GM19397 (cell line): ENCODE data around the gene SRPX2.

ENCODE experiments used
- ATAC-seq: cut with Tn5 transposase; IDR thresholded peaks from one replicate; pipeline ENCODE4 v1.9.1; 2021; ENCODE audit warnings: mild to moderate bottlenecking, moderate library complexity; ENCODE audit not compliant: unreplicated experiment

The SRPX2 gene

GRCh38 chrX:100649550-100650356 lies 5.8 kb downstream of the SRPX2 start:
- ATAC-seq, result no peak

- no peak for ATAC-seq
Observed at GRCh38 chrX:100650841-100651240, 6.8 kb downstream of the SRPX2 start.

- ATAC-seq, result no peak
Observed at GRCh38 chrX:100652266-100652665, 8.3 kb downstream of the SRPX2 start.

GRCh38 chrX:100654261-100654660 lies 10.3 kb downstream of the SRPX2 start:
- ATAC-seq, result no peak

GRCh38 chrX:100658941-100659381 lies 15.0 kb downstream of the SRPX2 start:
- ATAC-seq, result no peak

GRCh38 chrX:100659431-100660137 lies 15.6 kb downstream of the SRPX2 start:
- ATAC-seq, result no peak

GRCh38 chrX:100662170-100662569 lies 18.2 kb downstream of the SRPX2 start:
- ATAC-seq, result no peak

GRCh38 chrX:100662796-100663195 lies 18.8 kb downstream of the SRPX2 start:
- ATAC-seq, result no peak

GRCh38 chrX:100663642-100664041 lies 19.6 kb downstream of the SRPX2 start:
- no peak for ATAC-seq

GRCh38 chrX:100672966-100673365 lies 29.0 kb downstream of the SRPX2 start:
- no peak for ATAC-seq

GRCh38 chrX:100673397-100673953 lies 29.5 kb downstream of the SRPX2 start:
- ATAC-seq, result no peak

- ATAC-seq, result no peak
Observed at GRCh38 chrX:100674705-100675104, 30.7 kb downstream of the SRPX2 start.

GRCh38 chrX:100677611-100678181 lies 33.7 kb downstream of the SRPX2 start:
- no peak for ATAC-seq

GRCh38 chrX:100680756-100681155 lies 36.8 kb downstream of the SRPX2 start:
- no peak for ATAC-seq

- ATAC-seq, result no peak
Observed at GRCh38 chrX:100681599-100681998, 37.6 kb downstream of the SRPX2 start.

GRCh38 chrX:100682939-100683338 lies 38.9 kb downstream of the SRPX2 start:
- ATAC-seq, result no peak

- ATAC-seq, result no peak
Observed at GRCh38 chrX:100685284-100685996, 41.4 kb downstream of the SRPX2 start.

GRCh38 chrX:100685997-100686305 lies 42.0 kb downstream of the SRPX2 start:
- no peak for ATAC-seq

- peak; percentile 42 for ATAC-seq
Observed at GRCh38 chrX:100687128-100687527, 43.1 kb downstream of the SRPX2 start.

- peak; percentile 54 for ATAC-seq
Observed at GRCh38 chrX:100687546-100687945, 43.5 kb downstream of the SRPX2 start.

- ATAC-seq, result no peak
Observed at GRCh38 chrX:100695302-100695701, 51.3 kb downstream of the SRPX2 start.
